ENCODE results near the gene ANP32B. TPM values are rescaled to one million over a fixed set of nuclear protein-coding genes. Genes with fewer than 3 reads are reported as not detected.
A peak's percentile ranks its signal among the peaks of the same experiment; 100 is the strongest.

Gene ANP32B
- polyA plus RNA-seq (2013, experiment 1 of 2), result 207 TPM
- polyA plus RNA-seq (2013, experiment 2 of 2), result 208 TPM

DNA sequence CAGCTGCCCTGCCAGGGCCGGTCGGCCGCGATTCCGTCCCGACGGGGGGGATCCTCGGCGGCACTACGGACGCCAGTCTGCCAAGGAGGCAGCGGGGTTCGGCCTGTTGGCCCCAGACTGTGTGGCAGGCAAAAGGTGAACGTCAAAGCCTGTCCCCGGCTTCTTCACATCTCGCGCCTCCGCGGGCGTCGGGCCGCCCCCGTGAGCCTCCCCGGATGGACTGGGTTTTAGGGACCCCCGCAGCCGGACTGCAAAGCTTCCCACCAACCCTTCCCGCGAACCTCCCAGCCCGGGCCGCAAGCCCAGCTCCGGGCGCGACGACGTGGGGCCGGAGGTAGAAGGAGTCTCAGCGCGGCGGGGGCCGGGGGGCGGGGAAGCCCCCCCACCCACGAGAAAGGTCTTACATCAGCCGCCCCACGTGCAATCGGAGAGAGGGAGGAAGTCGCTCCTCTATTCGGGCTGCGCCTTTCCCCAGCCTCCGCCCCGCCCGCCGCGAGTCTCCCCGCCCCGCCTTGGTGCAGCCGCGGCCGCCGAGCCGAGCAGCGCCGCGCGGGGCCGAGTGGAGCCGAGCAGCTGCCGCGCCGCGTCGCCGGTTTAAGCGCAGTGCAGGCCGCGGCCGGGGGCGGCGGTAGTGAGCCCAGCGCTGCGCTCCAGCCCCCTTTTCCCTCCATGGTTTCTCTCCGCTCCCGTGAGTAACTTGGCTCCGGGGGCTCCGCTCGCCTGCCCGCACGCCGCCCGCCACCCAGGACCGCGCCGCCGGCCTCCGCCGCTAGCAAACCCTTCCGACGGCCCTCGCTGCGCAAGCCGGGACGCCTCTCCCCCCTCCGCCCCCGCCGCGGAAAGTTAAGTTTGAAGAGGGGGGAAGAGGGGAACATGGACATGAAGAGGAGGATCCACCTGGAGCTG, at the start of gene ANP32B:
Gene ANP32B, plus strand, starts transcription at position 659 of the 906 bp plus-strand sequence. Its CDS starts 215 bp downstream, at position 874.
- 1% methylated on average over 73 of the region's 105 CpGs for WGBS

DNA sequence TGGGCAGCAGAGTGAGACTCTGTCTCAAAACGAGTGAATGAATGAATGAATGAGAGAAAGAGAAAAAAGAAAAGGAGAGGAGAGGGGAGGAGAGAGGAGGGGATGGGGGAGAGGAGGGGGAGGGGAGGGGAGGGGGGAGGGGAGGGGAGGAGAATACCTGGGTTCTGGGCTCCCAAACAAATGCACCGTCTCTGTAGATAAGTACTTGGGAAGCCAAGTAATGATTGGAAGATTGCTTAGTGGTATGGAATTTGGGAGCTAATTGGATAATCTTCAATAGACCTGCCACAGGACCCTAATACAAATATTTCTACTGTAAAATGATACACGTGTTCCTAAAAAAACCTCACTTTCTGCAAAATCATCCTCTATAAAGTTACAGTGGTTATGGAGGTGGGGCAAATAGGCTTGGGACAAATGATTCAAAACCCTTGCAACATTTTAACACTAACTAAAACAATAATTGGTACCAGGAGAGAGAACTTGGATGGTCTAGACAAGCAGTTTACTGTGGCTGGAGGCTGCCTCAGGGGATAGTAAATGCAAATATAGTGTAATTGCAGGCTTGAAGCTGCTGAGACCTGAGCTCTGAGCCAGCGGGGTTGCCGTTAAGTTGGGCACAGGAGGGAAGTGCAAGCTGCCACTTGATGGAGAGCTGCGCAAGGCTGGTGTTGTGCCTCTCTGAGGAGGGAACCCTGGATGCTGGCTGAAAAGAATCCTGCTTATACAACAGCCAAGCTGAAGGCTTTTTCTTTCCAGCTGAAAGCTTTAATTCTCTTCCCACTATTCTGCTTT, 48.6 kb upstream of the ANP32B start:
- no peak overlapping the region for H2AK5ac ChIP-seq (ENCODE audit: low read length, severe bottlenecking)
- H3K79me1 ChIP-seq (replicated peaks; ENCODE audit: low read length, poor library complexity, severe bottlenecking), result no peaks in the 10 kb centered on the region
- no peak overlapping the region for H3K4ac ChIP-seq (ENCODE audit: low read depth in 1 of 2, low read length in 2 of 2)
- no peak for DNase-seq
- no peak overlapping the region for H2BK120ac ChIP-seq (ENCODE audit: low read depth, low read length)
- H2BK15ac ChIP-seq (ENCODE audit: low read depth, poor library complexity, severe bottlenecking), result no peak overlapping the region
- H3K27me3 ChIP-seq (ENCODE audit: control insufficient read depth in 1 of 2, insufficient read depth in 1 of 2, low read length in 2 of 2), result peaks cover 57 to 58% of the 10 kb centered on the region in 2 experiments
- H3K4me1 ChIP-seq (ENCODE audit: control insufficient read depth, insufficient read depth, low read depth, low read length), result no peaks in the 10 kb centered on the region
- no peak overlapping the region for H3K18ac ChIP-seq (ENCODE audit: low read depth in 1 of 2, low read length in 2 of 2)
- no peak overlapping the region for H2AFZ ChIP-seq (ENCODE audit: low read depth, low read length)
- no peak overlapping the region for H3K23ac ChIP-seq (ENCODE audit: low read length in 2 of 2)
- H2BK12ac ChIP-seq (ENCODE audit: low read length in 2 of 2), result no peak overlapping the region
- H4K8ac ChIP-seq (ENCODE audit: low read length), result no peak overlapping the region
- no peak overlapping the region for H2BK5ac ChIP-seq (ENCODE audit: low read depth, low read length, poor library complexity, severe bottlenecking)
- no peak overlapping the region for H4K91ac ChIP-seq (ENCODE audit: low read length)
- no peaks in the 10 kb centered on the region for H3K9me3 ChIP-seq (ENCODE audit: control insufficient read depth, low read length)
- WGBS, result 18% methylated on average over 3 of the region's 6 CpGs
- no peak overlapping the region for H3K4me3 ChIP-seq (ENCODE audit: insufficient read depth in 1 of 2, low read depth in 1 of 2, low read length in 2 of 2)
- no peak overlapping the region for H3K9ac ChIP-seq (ENCODE audit: low read length)
- H3K4me2 ChIP-seq (ENCODE audit: low read length, poor library complexity, severe bottlenecking), result no peak overlapping the region
- no peak overlapping the region for H3K14ac ChIP-seq (ENCODE audit: low read length in 2 of 2)
- no peak overlapping the region for H3K27ac ChIP-seq (ENCODE audit: low read length, poor library complexity, severe bottlenecking)
- no peaks in the 10 kb centered on the region for H3K36me3 ChIP-seq (ENCODE audit: control insufficient read depth in 1 of 2, insufficient read depth in 2 of 2, low read depth in 1 of 2, low read length in 2 of 2)

More for the DNA sequence above, at the start of gene ANP32B:
- peak; percentile 86 for DNase-seq
- Histone ChIP-seq H3K18ac (ENCODE audit: low read depth in 1 of 2, low read length in 2 of 2) (peak within 1 kb of the TSS; percentile 100), H3K23ac (ENCODE audit: low read length in 2 of 2) (peak within 1 kb of the TSS; percentile 79 to 89), H3K9me3 (ENCODE audit: control insufficient read depth, low read length) (no peaks in the 10 kb centered on the region), H4K91ac (ENCODE audit: low read length) (peak within 1 kb of the TSS; percentile 98), H3K79me1 (replicated peaks; ENCODE audit: low read length, poor library complexity, severe bottlenecking) (peaks cover 3% of the 10 kb centered on the region), H2AK5ac (ENCODE audit: low read length, severe bottlenecking) (peak within 1 kb of the TSS; percentile 93), H3K9ac (ENCODE audit: low read length) (peak within 1 kb of the TSS; percentile 96), H2AFZ (ENCODE audit: low read depth, low read length) (peak within 1 kb of the TSS; percentile 98), H3K27me3 (ENCODE audit: control insufficient read depth in 1 of 2, insufficient read depth in 1 of 2, low read length in 2 of 2) (peaks cover 0 to 7% of the 10 kb centered on the region in 2 experiments), H3K14ac (ENCODE audit: low read length in 2 of 2) (peak within 1 kb of the TSS; percentile 76 to 98), H4K8ac (ENCODE audit: low read length) (peak within 1 kb of the TSS; percentile 92), H3K4ac (ENCODE audit: low read depth in 1 of 2, low read length in 2 of 2) (peak within 1 kb of the TSS; percentile 100), H3K36me3 (ENCODE audit: control insufficient read depth in 1 of 2, insufficient read depth in 2 of 2, low read depth in 1 of 2, low read length in 2 of 2) (no peaks in the 10 kb centered on the region), H3K4me1 (ENCODE audit: control insufficient read depth, insufficient read depth, low read depth, low read length) (peaks cover 17% of the 10 kb centered on the region), H3K27ac (ENCODE audit: low read length, poor library complexity, severe bottlenecking) (peak within 1 kb of the TSS; percentile 88), H3K4me2 (ENCODE audit: low read length, poor library complexity, severe bottlenecking) (peak within 1 kb of the TSS; percentile 91), H2BK120ac (ENCODE audit: low read depth, low read length) (peak within 1 kb of the TSS; percentile 96), H2BK5ac (ENCODE audit: low read depth, low read length, poor library complexity, severe bottlenecking) (peak within 1 kb of the TSS; percentile 90), H2BK12ac (ENCODE audit: low read length in 2 of 2) (peak within 1 kb of the TSS in 1 of 2 experiments; percentile 52), H2BK15ac (ENCODE audit: low read depth, poor library complexity, severe bottlenecking) (peak within 1 kb of the TSS; percentile 98), H3K4me3 (ENCODE audit: insufficient read depth in 1 of 2, low read depth in 1 of 2, low read length in 2 of 2) (peak within 1 kb of the TSS; percentile 85 to 99)

DNA sequence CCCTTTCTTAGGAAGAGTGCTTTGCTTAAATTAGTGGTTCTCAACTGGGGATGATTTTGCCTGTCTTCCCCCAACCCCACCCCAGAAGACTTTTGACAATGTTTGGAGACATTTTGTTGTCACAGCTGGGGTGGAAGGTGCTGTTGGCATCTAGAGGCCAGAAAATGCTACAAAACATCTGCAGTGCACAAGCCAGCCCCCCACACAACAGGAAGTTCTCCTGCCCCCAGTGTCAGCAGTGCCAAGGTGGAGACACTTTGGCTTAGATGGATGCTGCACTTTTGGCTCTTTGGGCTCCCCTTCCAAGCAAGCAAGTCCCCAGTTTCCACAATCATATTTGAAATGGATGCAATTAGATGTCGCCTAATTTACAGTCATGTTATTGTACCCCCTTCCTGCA, 47.9 kb upstream of the ANP32B start:
- Histone ChIP-seq H2AFZ (ENCODE audit: low read depth, low read length) (no peak overlapping the region), H4K91ac (ENCODE audit: low read length) (no peak overlapping the region), H2AK5ac (ENCODE audit: low read length, severe bottlenecking) (no peak overlapping the region), H3K9me3 (ENCODE audit: control insufficient read depth, low read length) (no peaks in the 10 kb centered on the region), H3K79me1 (replicated peaks; ENCODE audit: low read length, poor library complexity, severe bottlenecking) (no peaks in the 10 kb centered on the region), H4K8ac (ENCODE audit: low read length) (no peak overlapping the region), H2BK120ac (ENCODE audit: low read depth, low read length) (no peak overlapping the region), H3K18ac (ENCODE audit: low read depth in 1 of 2, low read length in 2 of 2) (no peak overlapping the region), H2BK5ac (ENCODE audit: low read depth, low read length, poor library complexity, severe bottlenecking) (no peak overlapping the region), H3K4me3 (ENCODE audit: insufficient read depth in 1 of 2, low read depth in 1 of 2, low read length in 2 of 2) (no peak overlapping the region), H3K9ac (ENCODE audit: low read length) (no peak overlapping the region), H2BK15ac (ENCODE audit: low read depth, poor library complexity, severe bottlenecking) (no peak overlapping the region), H3K27ac (ENCODE audit: low read length, poor library complexity, severe bottlenecking) (no peak overlapping the region), H3K36me3 (ENCODE audit: control insufficient read depth in 1 of 2, insufficient read depth in 2 of 2, low read depth in 1 of 2, low read length in 2 of 2) (no peaks in the 10 kb centered on the region), H3K14ac (ENCODE audit: low read length in 2 of 2) (no peak overlapping the region), H3K4ac (ENCODE audit: low read depth in 1 of 2, low read length in 2 of 2) (no peak overlapping the region), H3K23ac (ENCODE audit: low read length in 2 of 2) (no peak overlapping the region), H2BK12ac (ENCODE audit: low read length in 2 of 2) (no peak overlapping the region), H3K4me1 (ENCODE audit: control insufficient read depth, insufficient read depth, low read depth, low read length) (no peaks in the 10 kb centered on the region), H3K4me2 (ENCODE audit: low read length, poor library complexity, severe bottlenecking) (no peak overlapping the region), H3K27me3 (ENCODE audit: control insufficient read depth in 1 of 2, insufficient read depth in 1 of 2, low read length in 2 of 2) (peaks cover 59 to 60% of the 10 kb centered on the region in 2 experiments)
- WGBS, result 47% methylated on average over 1 of the region's 1 CpG
- no peak for DNase-seq

DNA sequence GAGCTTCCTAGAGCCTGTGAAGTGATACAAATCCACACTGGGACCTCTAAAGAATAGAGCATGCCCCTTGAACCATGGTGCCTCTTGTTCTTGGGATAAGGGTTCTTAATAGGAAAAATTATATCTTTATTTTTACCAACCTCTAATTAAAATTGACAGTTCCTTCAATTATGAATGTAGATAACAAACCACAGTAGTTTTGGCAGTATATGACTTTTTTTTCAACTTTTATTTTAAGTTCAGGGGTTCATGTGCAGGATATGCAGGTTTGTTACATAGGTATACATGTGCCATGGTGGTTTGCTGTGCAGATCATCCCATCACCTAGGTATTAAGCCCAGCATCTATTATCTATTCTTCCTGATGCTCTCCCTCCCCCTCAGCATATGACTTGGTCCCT, 46.1 kb upstream of the ANP32B start:
- H3K27me3 ChIP-seq (ENCODE audit: control insufficient read depth in 1 of 2, insufficient read depth in 1 of 2, low read length in 2 of 2), result peaks cover 58 to 62% of the 10 kb centered on the region in 2 experiments
- no peak overlapping the region for H3K4ac ChIP-seq (ENCODE audit: low read depth in 1 of 2, low read length in 2 of 2)
- H3K27ac ChIP-seq (ENCODE audit: low read length, poor library complexity, severe bottlenecking), result no peak overlapping the region
- no peaks in the 10 kb centered on the region for H3K36me3 ChIP-seq (ENCODE audit: control insufficient read depth in 1 of 2, insufficient read depth in 2 of 2, low read depth in 1 of 2, low read length in 2 of 2)
- H2AK5ac ChIP-seq (ENCODE audit: low read length, severe bottlenecking), result no peak overlapping the region
- no peak overlapping the region for H3K23ac ChIP-seq (ENCODE audit: low read length in 2 of 2)
- no peak overlapping the region for H2BK15ac ChIP-seq (ENCODE audit: low read depth, poor library complexity, severe bottlenecking)
- no peak overlapping the region for H4K91ac ChIP-seq (ENCODE audit: low read length)
- H3K14ac ChIP-seq (ENCODE audit: low read length in 2 of 2), result no peak overlapping the region
- no peaks in the 10 kb centered on the region for H3K79me1 ChIP-seq (replicated peaks; ENCODE audit: low read length, poor library complexity, severe bottlenecking)
- no peak overlapping the region for H3K9ac ChIP-seq (ENCODE audit: low read length)
- DNase-seq, result no peak
- H3K18ac ChIP-seq (ENCODE audit: low read depth in 1 of 2, low read length in 2 of 2), result no peak overlapping the region
- no peaks in the 10 kb centered on the region for H3K9me3 ChIP-seq (ENCODE audit: control insufficient read depth, low read length)
- H2BK5ac ChIP-seq (ENCODE audit: low read depth, low read length, poor library complexity, severe bottlenecking), result no peak overlapping the region
- no peak overlapping the region for H3K4me3 ChIP-seq (ENCODE audit: insufficient read depth in 1 of 2, low read depth in 1 of 2, low read length in 2 of 2)
- no peaks in the 10 kb centered on the region for H3K4me1 ChIP-seq (ENCODE audit: control insufficient read depth, insufficient read depth, low read depth, low read length)
- no peak overlapping the region for H2BK120ac ChIP-seq (ENCODE audit: low read depth, low read length)
- H2BK12ac ChIP-seq (ENCODE audit: low read length in 2 of 2), result no peak overlapping the region
- H3K4me2 ChIP-seq (ENCODE audit: low read length, poor library complexity, severe bottlenecking), result no peak overlapping the region
- H4K8ac ChIP-seq (ENCODE audit: low read length), result no peak overlapping the region
- no peak overlapping the region for H2AFZ ChIP-seq (ENCODE audit: low read depth, low read length)

Measured in mesenchymal stem cell (in vitro differentiated cells and primary cell).